PFSK-1 (cell line): ENCODE results near the gene IDUA.

Experiments
- POLR2AphosphoS5 ChIP-seq: IDR thresholded peaks from 2 replicates; pipeline ENCODE4 v1.6.1; 2012; ENCODE audit warnings: low read depth, mild to moderate bottlenecking, control low read depth, low read length, moderate library complexity
- TAF1 ChIP-seq: IDR thresholded peaks from 2 replicates; pipeline ENCODE4 v1.6.1; 2012; ENCODE audit warnings: low read length, control low read depth, borderline replicate concordance; ENCODE audit not compliant: insufficient read depth

- TF ChIP-seq POLR2AphosphoS5 (no peak), TAF1 (no peak)
Observed at GRCh38 chr4:1015179-1015578, 28.3 kb downstream of the IDUA start.
